ENCODE results near the gene ZNF423. TPM values are rescaled to one million over a fixed set of nuclear protein-coding genes. Genes with fewer than 3 reads are reported as not detected.
"Not testable (repeated sequence)": the region's sequence is repeated elsewhere in the genome, so short reads cannot be mapped to it uniquely, and the experiment has no call there.

Gene ZNF423
- total RNA-seq, 1 donor from 2014 or later: not detected

GRCh38 chr16:49884033-49885015, 28.4 kb upstream of the ZNF423 start:
- no peaks in the 10 kb centered on the region for H3K4me1 Mint-ChIP-seq
- H3K9me3 Mint-ChIP-seq: no peaks in the 10 kb centered on the region
- TF ChIP-seq CTCF (IDR thresholded peaks at IDR 0.05): no peak
- intact Hi-C loops (cut with micrococcal nuclease): no loop called here
- POLR2A ChIA-PET: no interaction called here
- no peak for ATAC-seq (ENCODE audit: low read depth)
- H3K36me3 Mint-ChIP-seq (ENCODE audit: low read depth): no peaks in the 10 kb centered on the region
- H3K4me3 Mint-ChIP-seq: no peak overlapping the region
- CTCF ChIA-PET: no interaction called here
- no peak for DNase-seq
- H3K27me3 Mint-ChIP-seq: peaks cover 21% of the 10 kb centered on the region
- H3K27ac Mint-ChIP-seq: no peak overlapping the region

GRCh38 chr16:49883076-49884014, 27.4 kb upstream of the ZNF423 start:
- Mint-ChIP-seq H3K4me3 (no peak overlapping the region), H3K27me3 (peaks cover 25% of the 10 kb centered on the region), H3K27ac (no peak overlapping the region), H3K9me3 (no peaks in the 10 kb centered on the region), H3K36me3 (ENCODE audit: low read depth) (no peaks in the 10 kb centered on the region), H3K4me1 (no peaks in the 10 kb centered on the region)
- ChIA-PET POLR2A (no interaction called here), CTCF (no interaction called here)
- intact Hi-C loops (cut with micrococcal nuclease): no loop called here
- no peak for DNase-seq
- no peak for TF ChIP-seq CTCF (IDR thresholded peaks at IDR 0.05)
- no peak for ATAC-seq (ENCODE audit: low read depth)

GRCh38 chr16:49881890-49882289, 26.0 kb upstream of the ZNF423 start:
- no peaks in the 10 kb centered on the region for H3K9me3 Mint-ChIP-seq
- H3K4me3 Mint-ChIP-seq: no peak overlapping the region
- TF ChIP-seq CTCF (IDR thresholded peaks at IDR 0.05): no peak
- H3K4me1 Mint-ChIP-seq: no peaks in the 10 kb centered on the region
- intact Hi-C loops (cut with micrococcal nuclease): no loop called here
- CTCF ChIA-PET: no interaction called here
- DNase-seq (no peak), ATAC-seq (ENCODE audit: low read depth) (no peak)
- no peak overlapping the region for H3K27ac Mint-ChIP-seq
- POLR2A ChIA-PET: no interaction called here
- H3K36me3 Mint-ChIP-seq (ENCODE audit: low read depth): no peaks in the 10 kb centered on the region
- peaks cover 31% of the 10 kb centered on the region for H3K27me3 Mint-ChIP-seq

- ATAC-seq (ENCODE audit: low read depth); intact Hi-C loops (cut with micrococcal nuclease); H3K4me3 Mint-ChIP-seq; H3K36me3 Mint-ChIP-seq (ENCODE audit: low read depth); H3K4me1 Mint-ChIP-seq; CTCF ChIA-PET; H3K27ac Mint-ChIP-seq; POLR2A ChIA-PET; DNase-seq; H3K9me3 Mint-ChIP-seq: not testable (repeated sequence)
- peaks cover 40% of the 10 kb centered on the region for H3K27me3 Mint-ChIP-seq
These were observed 22.6 kb upstream of the ZNF423 start for GRCh38 chr16:49878540-49878939.

- H3K9me3 Mint-ChIP-seq: no peaks in the 10 kb centered on the region
- TF ChIP-seq CTCF (IDR thresholded peaks at IDR 0.05): no peak
- H3K27ac Mint-ChIP-seq: no peak overlapping the region
- H3K4me3 Mint-ChIP-seq: no peak overlapping the region
- H3K4me1 Mint-ChIP-seq: no peaks in the 10 kb centered on the region
- H3K27me3 Mint-ChIP-seq: peaks cover 39% of the 10 kb centered on the region
- H3K36me3 Mint-ChIP-seq (ENCODE audit: low read depth): no peaks in the 10 kb centered on the region
- intact Hi-C loops (cut with micrococcal nuclease): no loop called here
- ChIA-PET CTCF (no interaction called here), POLR2A (no interaction called here)
- DNase-seq (no peak), ATAC-seq (ENCODE audit: low read depth) (no peak)
These were observed 20.8 kb upstream of the ZNF423 start for GRCh38 chr16:49876716-49877129.

All from activated B cell treated with CpG ODN at 0.5 μM for 24 hours (primary cell).